HEK293T (cell line): ENCODE data around the gene TMEM115.

Experiments used
- CTCF ChIA-PET: fragments of 350-600 bp; formaldehyde crosslinking; extraction: SDS; loops from one replicate; lab custom pipeline; 2021; ENCODE audit warnings: antibody characterized with exemption, inconsistent platforms; lab: Yijun Ruan, JAX
- POLR2A ChIA-PET: fragments of 350-600 bp; formaldehyde crosslinking; extraction: SDS; loops from one replicate; lab custom pipeline; 2020; ENCODE audit warnings: antibody characterized with exemption, inconsistent platforms; lab: Yijun Ruan, JAX
- DNase-seq: peaks from one replicate; pipeline ENCODE4 v3.0.0; 2012; ENCODE audit warnings: mixed read lengths; ENCODE audit errors: extremely low spot score
- ARNT ChIP-seq: fragments of 450-650 bp; IDR thresholded peaks from 2 replicates; pipeline ENCODE4 v1.6.1; 2017; ENCODE audit warnings: mild to moderate bottlenecking
- BHLHE40 ChIP-seq: fragments of 450-650 bp; IDR thresholded peaks from 2 replicates; pipeline ENCODE4 v1.6.1; 2016; ENCODE audit warnings: mild to moderate bottlenecking, moderate library complexity, borderline replicate concordance
- CTBP1 ChIP-seq: fragments of 450-650 bp; IDR thresholded peaks from 2 replicates; pipeline ENCODE4 v1.6.1; 2016; ENCODE audit warnings: borderline replicate concordance
- ELF4 ChIP-seq: fragments of 450-650 bp; IDR thresholded peaks from 2 replicates; pipeline ENCODE4 v1.6.1; 2017; ENCODE audit warnings: antibody characterized with exemption
- FOXA1 ChIP-seq: fragments of 450-650 bp; IDR thresholded peaks from 2 replicates; pipeline ENCODE4 v1.6.1; 2016; ENCODE audit warnings: mild to moderate bottlenecking
- FOXK2 ChIP-seq: fragments of 450-650 bp; IDR thresholded peaks from 2 replicates; pipeline ENCODE4 v1.6.1; 2016; ENCODE audit warnings: mild to moderate bottlenecking
- FOXM1 ChIP-seq: fragments of 450-650 bp; IDR thresholded peaks from 2 replicates; pipeline ENCODE4 v1.6.1; 2017; ENCODE audit warnings: mild to moderate bottlenecking, borderline replicate concordance
- HDGF ChIP-seq: fragments of 450-650 bp; IDR thresholded peaks from 2 replicates; pipeline ENCODE4 v1.6.1; 2017; ENCODE audit warnings: antibody characterized with exemption, borderline replicate concordance
- L3MBTL2 ChIP-seq: fragments of 450-650 bp; conservative IDR thresholded peaks from 2 replicates; pipeline ENCODE4 v1.6.1; 2016; ENCODE audit warnings: mild to moderate bottlenecking
- LEF1 ChIP-seq: fragments of 450-650 bp; IDR thresholded peaks from 2 replicates; pipeline ENCODE4 v1.6.1; 2017; ENCODE audit warnings: mild to moderate bottlenecking, borderline replicate concordance
- NFRKB ChIP-seq: fragments of 450-650 bp; IDR thresholded peaks from 2 replicates; pipeline ENCODE4 v1.6.1; 2016; ENCODE audit warnings: mild to moderate bottlenecking, moderate library complexity
- SP1 ChIP-seq: fragments of 450-650 bp; IDR thresholded peaks from 2 replicates; pipeline ENCODE4 v1.6.1; 2017
- SUZ12 ChIP-seq: fragments of 450-650 bp; IDR thresholded peaks from 2 replicates; pipeline ENCODE4 v1.6.1; 2016; ENCODE audit warnings: mild to moderate bottlenecking
- TARDBP ChIP-seq: fragments of 450-650 bp; IDR thresholded peaks from 2 replicates; pipeline ENCODE4 v1.6.1; 2016
- ZNF384 ChIP-seq: fragments of 450-650 bp; IDR thresholded peaks from 2 replicates; pipeline ENCODE4 v1.6.1; 2016
- TF ChIP-seq, protein P1 (sequence below): fragments of 450-650 bp; IDR thresholded peaks from 2 replicates; pipeline ENCODE4 v1.6.1; 2016

Gene TMEM115

GRCh38 chr3:50341537-50341936, 17.8 kb downstream of the TMEM115 start:
- CTCF ChIA-PET: no interaction called here

GRCh38 chr3:50340448-50341329, 18.6 kb downstream of the TMEM115 start, which contains the start of gene RASSF1:
Gene RASSF1 (minus strand): TSS chr3:50340836. CDS start chr3:50340805, 31 bp downstream.
- TF ChIP-seq ARNT (no peak), FOXK2 (no peak), SP1 (no peak), LEF1 (no peak), ZNF384 (no peak), NFRKB (no peak), HDGF (no peak), L3MBTL2 (no peak)
- TF ChIP-seq, protein P1, sequence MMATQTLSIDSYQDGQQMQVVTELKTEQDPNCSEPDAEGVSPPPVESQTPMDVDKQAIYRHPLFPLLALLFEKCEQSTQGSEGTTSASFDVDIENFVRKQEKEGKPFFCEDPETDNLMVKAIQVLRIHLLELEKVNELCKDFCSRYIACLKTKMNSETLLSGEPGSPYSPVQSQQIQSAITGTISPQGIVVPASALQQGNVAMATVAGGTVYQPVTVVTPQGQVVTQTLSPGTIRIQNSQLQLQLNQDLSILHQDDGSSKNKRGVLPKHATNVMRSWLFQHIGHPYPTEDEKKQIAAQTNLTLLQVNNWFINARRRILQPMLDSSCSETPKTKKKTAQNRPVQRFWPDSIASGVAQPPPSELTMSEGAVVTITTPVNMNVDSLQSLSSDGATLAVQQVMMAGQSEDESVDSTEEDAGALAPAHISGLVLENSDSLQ: no peak
- no peak for DNase-seq
- ChIA-PET POLR2A (no interaction called here), CTCF (no interaction called here)

More at GRCh38 chr3:50341537-50341936, 17.8 kb downstream of the TMEM115 start:
- POLR2A ChIA-PET: interaction anchor here (1.0 kb wide), 1 partner anchor 14 kb away, joined by 5 read pairs; no protein-coding TSS in a partner anchor
- TF ChIP-seq HDGF: no peak
- TF ChIP-seq SUZ12: no peak
- no peak for TF ChIP-seq LEF1
- no peak for TF ChIP-seq FOXM1
- no peak for DNase-seq

DNA sequence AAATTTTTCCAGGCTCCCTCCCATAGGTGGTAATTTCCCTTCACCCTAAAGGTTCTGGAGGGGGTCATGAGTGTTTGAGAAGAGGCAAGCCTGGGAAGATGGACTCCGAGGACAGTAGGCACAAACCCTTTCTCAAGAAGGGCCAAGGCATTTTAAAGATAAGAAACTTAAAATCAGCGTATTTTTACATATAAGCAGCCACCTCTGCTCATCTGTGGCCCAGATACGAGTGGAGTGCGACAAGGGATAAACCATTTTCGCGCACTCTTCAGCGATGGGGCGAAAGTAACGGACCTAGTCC, 19.2 kb downstream of the TMEM115 start:
- no peak for TF ChIP-seq TARDBP
- TF ChIP-seq BHLHE40: no peak
- TF ChIP-seq, protein P1: no peak
- TF ChIP-seq LEF1: no peak
- no peak for TF ChIP-seq ZNF384
- no peak for TF ChIP-seq NFRKB
- TF ChIP-seq FOXM1: no peak
- TF ChIP-seq HDGF: no peak
- no peak for TF ChIP-seq SUZ12
- TF ChIP-seq SP1: no peak
- CTCF ChIA-PET: no interaction called here

DNA sequence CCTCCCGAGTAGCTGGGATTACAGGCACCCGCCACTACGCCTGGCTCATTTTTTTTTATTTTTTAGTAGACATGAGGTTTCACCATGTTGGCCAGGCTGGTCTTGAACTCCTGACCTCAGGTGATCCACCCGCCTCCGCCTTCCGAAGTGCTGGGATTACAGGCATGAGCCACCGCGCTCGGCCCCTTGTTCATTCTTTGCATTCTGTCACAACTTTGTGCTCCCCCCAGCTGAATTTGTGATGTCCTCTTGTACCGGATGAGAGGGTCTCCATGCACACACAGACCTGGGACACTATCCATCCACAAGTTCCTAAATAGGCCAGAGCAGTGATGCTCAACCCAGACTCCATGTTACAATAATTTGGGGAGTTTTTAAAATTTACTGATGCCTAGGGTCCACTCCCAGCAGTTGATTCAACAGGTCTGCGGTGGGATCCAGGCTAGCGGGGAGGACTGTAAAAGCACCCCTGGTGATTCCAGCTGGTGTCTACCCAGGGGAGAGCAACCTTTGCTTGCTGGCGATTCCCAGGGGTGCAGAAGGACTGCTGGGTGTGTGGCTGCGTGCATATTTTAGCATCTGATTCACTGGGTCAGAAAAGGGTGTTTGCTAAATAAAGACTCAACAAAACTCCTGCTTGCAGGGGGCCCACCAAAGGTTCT, 19.7 kb downstream of the TMEM115 start:
- DNase-seq: no peak
- CTCF ChIA-PET: interaction anchor here (0.6 kb wide), 1 partner anchor 79 kb away, joined by 3 read pairs; no protein-coding TSS in a partner anchor
- no peak for TF ChIP-seq SP1
- POLR2A ChIA-PET: interaction anchor here (3.9 kb wide), 1 partner anchor 11 kb away, joined by 119 read pairs; the partner anchor contains the start of genes CYB561D2 and NPRL2

More for the DNA sequence above, 19.2 kb downstream of the TMEM115 start:
- POLR2A ChIA-PET: no interaction called here
- no peak for DNase-seq

DNA sequence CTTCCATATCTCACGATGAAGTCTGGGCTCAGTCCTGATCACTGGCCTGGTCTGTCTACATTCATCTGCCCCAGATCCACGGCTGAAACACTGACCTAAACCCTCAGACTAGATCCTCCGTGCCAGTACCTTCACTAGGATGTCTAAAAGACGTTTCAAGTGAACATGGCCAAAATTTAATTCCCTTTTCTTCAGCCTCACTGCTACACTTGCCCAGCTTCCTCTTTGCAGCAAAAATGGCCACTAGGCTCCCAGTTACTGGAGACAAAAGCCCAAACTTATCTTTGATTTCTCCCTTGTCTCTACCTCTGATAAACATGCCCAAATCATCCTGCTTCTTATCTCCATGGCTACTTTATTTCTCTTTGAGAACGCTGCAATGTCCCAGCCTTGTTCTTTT, 20.4 kb downstream of the TMEM115 start:
- TF ChIP-seq ZNF384 (no peak), SUZ12 (no peak), FOXM1 (no peak), L3MBTL2 (no peak), FOXA1 (no peak), LEF1 (no peak), ELF4 (no peak), NFRKB (no peak), SP1 (no peak), TARDBP (no peak), FOXK2 (no peak), HDGF (no peak), ARNT (no peak), BHLHE40 (no peak), CTBP1 (no peak)
- TF ChIP-seq, protein P1: no peak
- CTCF ChIA-PET: interaction anchor here (0.5 to 0.6 kb wide), 2 partner anchors 80 to 488 kb away, joined by 3 read pairs; no protein-coding TSS in a partner anchor
- POLR2A ChIA-PET: interaction anchor here (3.9 kb wide), 2 partner anchors 11 to 12 kb away, joined by 88 to 119 read pairs; partner anchors contain the start of genes CYB561D2, NPRL2 and TUSC2
- DNase-seq: no peak
